Measurements from ENCODE around the gene NF2.

DNA sequence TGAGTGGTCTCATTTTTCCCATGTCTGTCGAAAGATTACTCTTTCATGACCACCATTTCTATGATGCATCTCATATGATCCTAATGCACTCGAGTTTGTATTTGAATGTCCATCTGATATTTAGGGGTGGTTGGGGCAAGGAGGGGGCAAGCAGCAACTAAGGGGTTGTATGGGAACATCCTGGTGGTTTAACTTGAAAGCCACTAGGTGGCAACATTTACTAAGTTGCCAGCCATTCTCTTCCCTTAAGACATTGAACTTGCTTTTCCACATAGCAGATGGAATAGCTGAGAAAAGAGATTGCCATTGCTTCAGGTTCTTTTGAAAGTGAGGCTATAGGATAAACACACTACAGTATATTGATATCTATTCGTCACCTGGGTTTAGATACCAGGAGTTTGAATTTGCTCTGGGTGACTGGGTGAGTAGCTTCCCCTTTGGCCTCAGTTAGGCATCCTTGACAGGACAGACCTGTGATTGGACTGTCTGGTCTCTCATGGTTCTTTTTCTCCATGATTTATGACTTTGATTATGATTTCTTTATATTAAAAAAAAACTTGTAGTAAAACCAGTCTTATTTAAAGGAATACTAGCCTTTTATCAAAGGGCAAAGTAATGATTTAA lies 32.4 kb downstream of the NF2 start:
- TF ChIP-seq, protein P1, sequence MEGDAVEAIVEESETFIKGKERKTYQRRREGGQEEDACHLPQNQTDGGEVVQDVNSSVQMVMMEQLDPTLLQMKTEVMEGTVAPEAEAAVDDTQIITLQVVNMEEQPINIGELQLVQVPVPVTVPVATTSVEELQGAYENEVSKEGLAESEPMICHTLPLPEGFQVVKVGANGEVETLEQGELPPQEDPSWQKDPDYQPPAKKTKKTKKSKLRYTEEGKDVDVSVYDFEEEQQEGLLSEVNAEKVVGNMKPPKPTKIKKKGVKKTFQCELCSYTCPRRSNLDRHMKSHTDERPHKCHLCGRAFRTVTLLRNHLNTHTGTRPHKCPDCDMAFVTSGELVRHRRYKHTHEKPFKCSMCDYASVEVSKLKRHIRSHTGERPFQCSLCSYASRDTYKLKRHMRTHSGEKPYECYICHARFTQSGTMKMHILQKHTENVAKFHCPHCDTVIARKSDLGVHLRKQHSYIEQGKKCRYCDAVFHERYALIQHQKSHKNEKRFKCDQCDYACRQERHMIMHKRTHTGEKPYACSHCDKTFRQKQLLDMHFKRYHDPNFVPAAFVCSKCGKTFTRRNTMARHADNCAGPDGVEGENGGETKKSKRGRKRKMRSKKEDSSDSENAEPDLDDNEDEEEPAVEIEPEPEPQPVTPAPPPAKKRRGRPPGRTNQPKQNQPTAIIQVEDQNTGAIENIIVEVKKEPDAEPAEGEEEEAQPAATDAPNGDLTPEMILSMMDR (IDR thresholded peaks at IDR 0.05), result peak in 4 of 7 experiments; percentile 18 to 49 (median 40)
- no peak for TF ChIP-seq POLR2A (IDR thresholded peaks at IDR 0.05)
